H1 (cell line): ENCODE results near the gene DACH2. TPM values are rescaled to one million over a fixed set of nuclear protein-coding genes. Genes with fewer than 3 reads are reported as not detected.

Experiments used
- CTCF ChIA-PET: fragments of 300-600 bp; sonication (Branson Sonifier 250); formaldehyde crosslinking; loops from one replicate; lab custom pipeline; 2021; ENCODE audit not compliant: partially characterized antibody; lab: Charles Lee
- POLR2A ChIA-PET: fragments of 300-600 bp; sonication (Branson Sonifier 250); formaldehyde crosslinking; loops from one replicate; lab custom pipeline; 2021; ENCODE audit warnings: inconsistent platforms; ENCODE audit not compliant: partially characterized antibody; lab: Charles Lee
- DNase-seq, 2 experiments: peaks; one replicate each; pipeline versions ENCODE4 v3.0.0 to v3.0.0-alpha.2; 2010 to 2022; ENCODE audit warnings: low spot score in 2 of 2, low read depth in 1 of 2, mixed read lengths in 1 of 2
- FAIRE-seq: peaks from 2 replicates; lab custom pipeline; 2011; peaks lifted over from hg19 to GRCh38; lab: Jason Lieb, UNC
- H2AFZ ChIP-seq: 2 replicates; pipeline ENCODE4 v1.8.1; 2012; ENCODE audit warnings: low read length, inconsistent platforms
- H2AK5ac ChIP-seq: 2 replicates; pipeline ENCODE4 v1.6.1; 2013; ENCODE audit warnings: low read depth, low read length
- H2BK120ac ChIP-seq: replicated peaks from 2 replicates; pipeline ENCODE3; 2013; ENCODE audit warnings: low read depth, low read length, inconsistent platforms
- H2BK12ac ChIP-seq: 2 replicates; pipeline ENCODE4 v1.6.1; 2013; ENCODE audit warnings: low read depth, low read length
- H2BK15ac ChIP-seq: 2 replicates; pipeline ENCODE4 v1.6.1; 2013; ENCODE audit warnings: low read length
- H2BK20ac ChIP-seq: 2 replicates; pipeline ENCODE4 v1.6.1; 2013; ENCODE audit warnings: low read length
- H2BK5ac ChIP-seq: 2 replicates; pipeline ENCODE4 v1.6.1; 2013; ENCODE audit warnings: low read depth, low read length
- H3K14ac ChIP-seq: 2 replicates; pipeline ENCODE4 v1.6.1; 2013; ENCODE audit warnings: inconsistent platforms; ENCODE audit not compliant: insufficient read length
- H3K18ac ChIP-seq: 2 replicates; pipeline ENCODE4 v1.6.1; 2013; ENCODE audit warnings: low read length; ENCODE audit errors: extremely low read depth
- H3K23ac ChIP-seq: 2 replicates; pipeline ENCODE4 v1.6.1; 2013; ENCODE audit warnings: inconsistent platforms; ENCODE audit not compliant: insufficient read length
- H3K23me2 ChIP-seq: 2 replicates; pipeline ENCODE4 v1.6.1; 2013; ENCODE audit warnings: low read depth, low read length
- H3K27ac ChIP-seq: 2 replicates; pipeline ENCODE4 v1.6.1; 2011; ENCODE audit warnings: low read depth, low read length, inconsistent platforms
- H3K27me3 ChIP-seq, 4 experiments: replicated peaks in 1 of 4; 1 replicate in 1 of 4; 2 replicates in 3 of 4; pipeline versions ENCODE4 v1.6.1 to v1.8.1; 2011 to 2013; ENCODE audit warnings: low read length in 3 of 4, mild to moderate bottlenecking in 3 of 4, inconsistent platforms in 2 of 4, mixed read lengths in 2 of 4, moderate library complexity in 1 of 4; ENCODE audit not compliant: control insufficient read depth in 3 of 4, insufficient read depth in 3 of 4; ENCODE audit errors: extremely low read depth in 1 of 4
- H3K36me3 ChIP-seq, 4 experiments: 2 replicates each; pipeline versions ENCODE4 v1.6.1 to v1.8.1; 2011 to 2013; ENCODE audit warnings: mild to moderate bottlenecking in 4 of 4, low read length in 3 of 4, moderate library complexity in 2 of 4, control low read depth in 1 of 4, inconsistent platforms in 1 of 4; ENCODE audit not compliant: insufficient read depth in 4 of 4, control insufficient read depth in 2 of 4
- H3K4ac ChIP-seq: replicated peaks from 2 replicates; pipeline ENCODE3; 2013; ENCODE audit warnings: low read length, low read depth, mixed read lengths, inconsistent platforms; ENCODE audit not compliant: insufficient read length
- H3K4me1 ChIP-seq, 4 experiments: replicated peaks in 1 of 4; 1 replicate in 1 of 4; 2 replicates in 3 of 4; pipeline versions ENCODE4 v1.6.1 to v1.8.1; 2011 to 2013; ENCODE audit warnings: low read length in 3 of 4, inconsistent platforms in 2 of 4, mixed read lengths in 1 of 4; ENCODE audit not compliant: insufficient read depth in 4 of 4, control insufficient read depth in 3 of 4
- H3K4me2 ChIP-seq, 2 experiments: 2 replicates each; pipeline versions ENCODE4 v1.6.1 to v1.8.1; 2011 to 2013; ENCODE audit warnings: low read depth in 2 of 2, low read length in 2 of 2, control low read depth in 1 of 2, inconsistent platforms in 1 of 2, mild to moderate bottlenecking in 1 of 2; ENCODE audit not compliant: insufficient read depth in 1 of 2
- H3K4me3 ChIP-seq, 4 experiments: fragments of 200-600, 300-600 bp in 1 of 4; sonication (generic), shearing (Covaris generic), sonication (Bioruptor Twin) in 1 of 4; 2 replicates each; pipeline versions ENCODE4 v1.5.1 to v1.8.1; 2011 to 2016; ENCODE audit warnings: low read length in 4 of 4, low read depth in 3 of 4, control low read depth in 2 of 4, inconsistent platforms in 2 of 4, mild to moderate bottlenecking in 2 of 4, mixed read lengths in 1 of 4, moderate library complexity in 1 of 4; ENCODE audit not compliant: insufficient read depth in 2 of 4; ENCODE audit errors: extremely low read depth in 1 of 4
- H3K56ac ChIP-seq: replicated peaks from 2 replicates; pipeline ENCODE3; 2013; ENCODE audit warnings: low read depth, mild to moderate bottlenecking, mixed read lengths, low read length, inconsistent platforms; ENCODE audit not compliant: insufficient read length
- H3K79me1 ChIP-seq: 2 replicates; pipeline ENCODE4 v1.6.1; 2013; ENCODE audit warnings: low read depth, low read length, control low read depth
- H3K79me2 ChIP-seq, 2 experiments: 2 replicates each; pipeline versions ENCODE4 v1.6.1 to v1.8.1; 2012 to 2013; ENCODE audit warnings: low read length in 2 of 2, mild to moderate bottlenecking in 2 of 2, inconsistent platforms in 1 of 2; ENCODE audit not compliant: insufficient read depth in 2 of 2, control insufficient read depth in 1 of 2
- H3K9ac ChIP-seq, 4 experiments: replicated peaks in 1 of 4; 1 replicate in 1 of 4; 2 replicates in 3 of 4; pipeline versions ENCODE4 v1.6.1 to v1.8.1; 2011 to 2013; ENCODE audit warnings: low read depth in 3 of 4, low read length in 3 of 4, control low read depth in 2 of 4, mild to moderate bottlenecking in 2 of 4, moderate library complexity in 2 of 4, inconsistent platforms in 1 of 4; ENCODE audit errors: extremely low read depth in 1 of 4
- H3K9me3 ChIP-seq, 2 experiments: 2 replicates each; pipeline versions ENCODE4 v1.6.1 to v1.8.1; 2012 to 2013; ENCODE audit warnings: mild to moderate bottlenecking in 2 of 2, moderate library complexity in 2 of 2, control low read depth in 1 of 2, inconsistent platforms in 1 of 2, low read depth in 1 of 2, low read length in 1 of 2, mixed read lengths in 1 of 2; ENCODE audit not compliant: insufficient read depth in 2 of 2
- H4K20me1 ChIP-seq, 2 experiments: replicated peaks in 1 of 2; 2 replicates each; pipeline versions ENCODE3 to v1.8.1; 2011 to 2013; ENCODE audit warnings: inconsistent platforms in 2 of 2, low read length in 2 of 2, mild to moderate bottlenecking in 1 of 2; ENCODE audit not compliant: insufficient read depth in 2 of 2, control insufficient read depth in 1 of 2
- H4K5ac ChIP-seq: 2 replicates; pipeline ENCODE4 v1.6.1; 2013; ENCODE audit warnings: low read length, low read depth, mixed read lengths, inconsistent platforms; ENCODE audit not compliant: insufficient read length
- H4K8ac ChIP-seq: 2 replicates; pipeline ENCODE4 v1.8.0; 2013; ENCODE audit warnings: mild to moderate bottlenecking, moderate library complexity, low read length, inconsistent platforms; ENCODE audit not compliant: insufficient read depth; ENCODE audit errors: extremely low read depth
- H4K91ac ChIP-seq: replicated peaks from 2 replicates; pipeline ENCODE3; 2013; ENCODE audit warnings: low read length, mixed read lengths, inconsistent platforms; ENCODE audit not compliant: insufficient read length
- ATF3 ChIP-seq: IDR thresholded peaks from 2 replicates; pipeline ENCODE4 v1.6.1; 2011; ENCODE audit warnings: low read depth, mild to moderate bottlenecking, low read length; ENCODE audit not compliant: insufficient read depth
- BRCA1 ChIP-seq: IDR thresholded peaks from 2 replicates; pipeline ENCODE4 v1.6.1; 2012; ENCODE audit warnings: low read depth, low read length, improper control_type of control experiment
- CREB1 ChIP-seq: IDR thresholded peaks from 2 replicates; pipeline ENCODE4 v1.6.1; 2012; ENCODE audit warnings: inconsistent platforms
- CTCF ChIP-seq, 3 experiments: IDR thresholded peaks; 1 replicate in 2 of 3; 2 replicates in 1 of 3; pipeline versions ENCODE4 v1.5.1 to v1.6.1; 2011; ENCODE audit warnings: low read length in 3 of 3, mild to moderate bottlenecking in 3 of 3, inconsistent platforms in 2 of 3, low read depth in 1 of 3, moderate library complexity in 1 of 3; ENCODE audit not compliant: insufficient read depth in 1 of 3; ENCODE audit errors: control extremely low read depth in 1 of 3
- SIN3A ChIP-seq, 2 experiments: IDR thresholded peaks in 1 of 2; conservative IDR thresholded peaks in 1 of 2; 2 replicates each; pipeline ENCODE4 v1.6.1; 2011 to 2012; ENCODE audit warnings: low read length in 2 of 2, improper control_type of control experiment in 1 of 2, low read depth in 1 of 2, mild to moderate bottlenecking in 1 of 2
- TBP ChIP-seq: IDR thresholded peaks from 2 replicates; pipeline ENCODE4 v1.6.1; 2011; ENCODE audit warnings: low read depth, low read length, improper control_type of control experiment
- WGBS, 2 experiments: shearing (Covaris generic) in 1 of 2; methylation state at CpG; one replicate each; pipeline versions ENCODE4 v1.1.6 to v1.1.7; 2013 to 2015; ENCODE audit warnings: low lambda C conversion rate in 2 of 2, mixed read lengths in 2 of 2, inconsistent platforms in 1 of 2, low coverage in 1 of 2, missing lambda C conversion rate in 1 of 2; ENCODE audit not compliant: insufficient replicate concordance in 2 of 2, insufficient coverage in 1 of 2, insufficient read length in 1 of 2; ENCODE audit errors: extremely low coverage in 1 of 2, missing lambda C conversion rate in 1 of 2; 5-methylcytosine and 5-hydroxymethylcytosine counted together
- polyA plus RNA-seq, 7 experiments: library from polyadenylated mRNA; depleted of rRNA in 3 of 7; stranded (reverse) in 5 of 7; unstranded in 2 of 7; fragments of >200 nt in 5 of 7; fragments of 200-250 nt in 2 of 7; gene quantifications; 1 replicate in 5 of 7; 2 replicates in 1 of 7; 4 replicates in 1 of 7; pipeline versions ENCODE4 v1.2.1 to v1.2.3, GENCODE V29; 2011 to 2013; ENCODE audit warnings: missing spikeins in 2 of 7, mixed read lengths in 2 of 7
- total RNA-seq: library from RNA; stranded (reverse); fragmentation: NEBNext Ultra II Directional; extraction: Animal tissue kit (Norgen Biotek cat#: 25700); gene quantifications from 2 replicates; pipeline ENCODE4 v1.2.1, GENCODE V29; 2021

DACH2 gene
- total and polyA plus RNA-seq, 2 of the 8 experiments (the other 6 are each of a cell fraction or from before 2014, with no cell fraction given) = 1.0 to 1.8 TPM

GRCh38 chrX:86805241-86805640 is 657.0 kb downstream of the DACH2 start:
- Histone ChIP-seq H2AK5ac (no peak overlapping the region), H4K91ac (no peak overlapping the region), H3K9ac (no peak overlapping the region), H2BK20ac (no peak overlapping the region), H3K56ac (no peak overlapping the region), H4K20me1 (no peaks in the 10 kb centered on the region), H2BK12ac (no peak overlapping the region), H3K79me1 (no peaks in the 10 kb centered on the region), H3K27ac (no peak overlapping the region; the same call in 1 of the 2 replicates), H3K23me2 (no peaks in the 10 kb centered on the region), H2BK5ac (no peak overlapping the region), H4K5ac (no peak overlapping the region), H3K14ac (no peak overlapping the region), H3K4ac (no peak overlapping the region), H3K27me3 (no peaks in the 10 kb centered on the region), H2BK15ac (no peak overlapping the region), H2BK120ac (no peak overlapping the region), H3K4me2 (no peak overlapping the region), H3K9me3 (peaks cover 4 to 9% of the 10 kb centered on the region in 2 experiments; a peak in 2 of 4 replicates), H3K79me2 (no peaks in the 10 kb centered on the region), H3K36me3 (peaks cover 0 to 2% (median 0%) of the 10 kb centered on the region in 4 experiments; a peak in 1 of 8 replicates), H2AFZ (no peak overlapping the region), H4K8ac (no peak overlapping the region), H3K18ac (no peak overlapping the region), H3K4me1 (no peaks in the 10 kb centered on the region), H3K23ac (no peak overlapping the region), H3K4me3 (no peak overlapping the region)
- FAIRE-seq (no peak), DNase-seq (no peak)
- no peak for TF ChIP-seq ATF3
- no peak for TF ChIP-seq CREB1
- TF ChIP-seq BRCA1 = no peak
- no peak for TF ChIP-seq SIN3A (conservative IDR thresholded peaks at IDR 0.05 in 1 of 2, IDR thresholded peaks at IDR 0.05 in 1 of 2; ENCODE audit: low read depth in 1 of 2, low read length in 2 of 2)
- no peak for TF ChIP-seq TBP
- TF ChIP-seq CTCF (IDR thresholded peaks at IDR 0.05; ENCODE audit: control extremely low read depth in 1 of 3, insufficient read depth in 1 of 3, low read depth in 1 of 3, low read length in 3 of 3) = no peak
- CTCF ChIA-PET = interaction anchor here (0.6 kb wide), 1 partner anchor 410 kb away, joined by 4 read pairs; no protein-coding TSS in a partner anchor
- WGBS, 2 experiments = 93% methylated on average over 2 of the region's 2 CpGs; no CpG with 5 or more reads in 1 of the 2 experiments
- POLR2A ChIA-PET = no interaction called here
